Measurements from ENCODE around the gene NCAM1. TPM values are rescaled to one million over a fixed set of nuclear protein-coding genes. Genes with fewer than 3 reads are reported as not detected.

Gene NCAM1
- total and polyA plus RNA-seq, 9 of the 15 experiments (the other 6 are each of a cell fraction or from before 2014, with no cell fraction given) = 0.09 to 0.23 TPM; not detected in 7

DNA sequence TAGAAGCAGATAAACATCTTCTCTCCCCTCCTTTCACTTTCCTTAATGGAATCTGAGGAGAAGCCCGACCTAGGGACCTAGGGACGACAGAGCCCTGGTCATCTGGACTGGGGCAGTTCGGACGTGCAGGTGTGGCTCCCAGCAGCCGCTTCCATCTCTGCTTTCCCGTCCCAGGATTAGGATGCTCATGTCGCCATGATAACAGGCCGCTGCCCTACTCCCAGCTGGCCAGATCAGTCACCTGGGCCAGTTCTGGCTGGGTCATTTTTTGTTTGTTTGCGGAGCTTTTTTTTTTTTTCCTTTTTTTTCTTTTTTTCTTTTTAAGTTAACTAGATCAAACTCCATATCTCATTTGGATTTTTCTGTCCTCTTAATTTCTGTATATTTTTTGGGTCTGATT is 186.9 kb downstream of the NCAM1 start:
- H3K36me3 ChIP-seq (ENCODE audit: control insufficient read depth, insufficient read depth, low read length) = no peaks in the 10 kb centered on the region
- TF ChIP-seq, protein P1, sequence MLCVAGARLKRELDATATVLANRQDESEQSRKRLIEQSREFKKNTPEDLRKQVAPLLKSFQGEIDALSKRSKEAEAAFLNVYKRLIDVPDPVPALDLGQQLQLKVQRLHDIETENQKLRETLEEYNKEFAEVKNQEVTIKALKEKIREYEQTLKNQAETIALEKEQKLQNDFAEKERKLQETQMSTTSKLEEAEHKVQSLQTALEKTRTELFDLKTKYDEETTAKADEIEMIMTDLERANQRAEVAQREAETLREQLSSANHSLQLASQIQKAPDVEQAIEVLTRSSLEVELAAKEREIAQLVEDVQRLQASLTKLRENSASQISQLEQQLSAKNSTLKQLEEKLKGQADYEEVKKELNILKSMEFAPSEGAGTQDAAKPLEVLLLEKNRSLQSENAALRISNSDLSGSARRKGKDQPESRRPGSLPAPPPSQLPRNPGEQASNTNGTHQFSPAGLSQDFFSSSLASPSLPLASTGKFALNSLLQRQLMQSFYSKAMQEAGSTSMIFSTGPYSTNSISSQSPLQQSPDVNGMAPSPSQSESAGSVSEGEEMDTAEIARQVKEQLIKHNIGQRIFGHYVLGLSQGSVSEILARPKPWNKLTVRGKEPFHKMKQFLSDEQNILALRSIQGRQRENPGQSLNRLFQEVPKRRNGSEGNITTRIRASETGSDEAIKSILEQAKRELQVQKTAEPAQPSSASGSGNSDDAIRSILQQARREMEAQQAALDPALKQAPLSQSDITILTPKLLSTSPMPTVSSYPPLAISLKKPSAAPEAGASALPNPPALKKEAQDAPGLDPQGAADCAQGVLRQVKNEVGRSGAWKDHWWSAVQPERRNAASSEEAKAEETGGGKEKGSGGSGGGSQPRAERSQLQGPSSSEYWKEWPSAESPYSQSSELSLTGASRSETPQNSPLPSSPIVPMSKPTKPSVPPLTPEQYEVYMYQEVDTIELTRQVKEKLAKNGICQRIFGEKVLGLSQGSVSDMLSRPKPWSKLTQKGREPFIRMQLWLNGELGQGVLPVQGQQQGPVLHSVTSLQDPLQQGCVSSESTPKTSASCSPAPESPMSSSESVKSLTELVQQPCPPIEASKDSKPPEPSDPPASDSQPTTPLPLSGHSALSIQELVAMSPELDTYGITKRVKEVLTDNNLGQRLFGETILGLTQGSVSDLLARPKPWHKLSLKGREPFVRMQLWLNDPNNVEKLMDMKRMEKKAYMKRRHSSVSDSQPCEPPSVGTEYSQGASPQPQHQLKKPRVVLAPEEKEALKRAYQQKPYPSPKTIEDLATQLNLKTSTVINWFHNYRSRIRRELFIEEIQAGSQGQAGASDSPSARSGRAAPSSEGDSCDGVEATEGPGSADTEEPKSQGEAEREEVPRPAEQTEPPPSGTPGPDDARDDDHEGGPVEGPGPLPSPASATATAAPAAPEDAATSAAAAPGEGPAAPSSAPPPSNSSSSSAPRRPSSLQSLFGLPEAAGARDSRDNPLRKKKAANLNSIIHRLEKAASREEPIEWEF (CRISPR knock-in tag; IDR thresholded peaks at IDR 0.05) = no peak
- no peak for TF ChIP-seq ZNF444 (CRISPR knock-in tag; IDR thresholded peaks at IDR 0.05)
- TF ChIP-seq, protein P2, sequence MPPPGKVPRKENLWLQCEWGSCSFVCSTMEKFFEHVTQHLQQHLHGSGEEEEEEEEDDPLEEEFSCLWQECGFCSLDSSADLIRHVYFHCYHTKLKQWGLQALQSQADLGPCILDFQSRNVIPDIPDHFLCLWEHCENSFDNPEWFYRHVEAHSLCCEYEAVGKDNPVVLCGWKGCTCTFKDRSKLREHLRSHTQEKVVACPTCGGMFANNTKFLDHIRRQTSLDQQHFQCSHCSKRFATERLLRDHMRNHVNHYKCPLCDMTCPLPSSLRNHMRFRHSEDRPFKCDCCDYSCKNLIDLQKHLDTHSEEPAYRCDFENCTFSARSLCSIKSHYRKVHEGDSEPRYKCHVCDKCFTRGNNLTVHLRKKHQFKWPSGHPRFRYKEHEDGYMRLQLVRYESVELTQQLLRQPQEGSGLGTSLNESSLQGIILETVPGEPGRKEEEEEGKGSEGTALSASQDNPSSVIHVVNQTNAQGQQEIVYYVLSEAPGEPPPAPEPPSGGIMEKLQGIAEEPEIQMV (tag; conservative IDR thresholded peaks at IDR 0.05; ENCODE audit: low read depth) = no peak
- no peak for TF ChIP-seq NFE2L1 (tag; IDR thresholded peaks at IDR 0.05; ENCODE audit: borderline replicate concordance, low read depth)
- TF ChIP-seq TAF15 (IDR thresholded peaks at IDR 0.05; ENCODE audit: low read depth, low read length) = no peak
- TF ChIP-seq SMAD3 (CRISPR knock-in tag; conservative IDR thresholded peaks at IDR 0.05) = no peak
- no peak for TF ChIP-seq STAT5B (CRISPR knock-in tag; IDR thresholded peaks at IDR 0.05)
- no peak for TF ChIP-seq SMARCB1 (IDR thresholded peaks at IDR 0.05; ENCODE audit: insufficient read length, low read depth)
- no peak for TF ChIP-seq ZNF76 (CRISPR knock-in tag; IDR thresholded peaks at IDR 0.05; ENCODE audit: borderline replicate concordance)
- TF ChIP-seq ARID1B (IDR thresholded peaks at IDR 0.05) = no peak
- TF ChIP-seq ZNF785 (CRISPR knock-in tag; IDR thresholded peaks at IDR 0.05) = no peak
- no peak overlapping the region for H2AFZ ChIP-seq (ENCODE audit: low read depth, low read length)
- 8% methylated on average over 9 of the region's 9 CpGs for WGBS (ENCODE audit: insufficient coverage, low coverage, missing lambda C conversion rate)
- H3K4me1 ChIP-seq (replicated peaks in 1 of 2; ENCODE audit: control insufficient read depth in 2 of 2, insufficient read depth in 2 of 2, low read length in 2 of 2) = no peaks in the 10 kb centered on the region
- in situ Hi-C loops (cut with MboI) (no loop called here), intact Hi-C loops (cut with micrococcal nuclease) (no loop called here)
- BruUV-seq (replicated peaks) = no TSS peak
- no peak overlapping the region for H3K9ac ChIP-seq (ENCODE audit: insufficient read depth in 1 of 2, low read depth in 2 of 2, low read length in 2 of 2)
- FAIRE-seq = no peak
- no peak for DNase-seq (ENCODE audit: extremely low read depth in 1 of 4, low spot score in 3 of 4)
- H3K27me3 ChIP-seq (ENCODE audit: control insufficient read depth in 2 of 2, insufficient read depth in 2 of 2, low read length in 2 of 2) = peaks cover 0 to 6% of the 10 kb centered on the region in 2 experiments; a peak in 2 of 5 replicates
- no peaks in the 10 kb centered on the region for H4K20me1 ChIP-seq (replicated peaks; ENCODE audit: control insufficient read depth, insufficient read depth, low read length)
- H3K4me3 ChIP-seq = no peak overlapping the region
- ATAC-seq = no peak
- no peaks in the 10 kb centered on the region for H3K9me3 ChIP-seq (replicated peaks; ENCODE audit: control insufficient read depth, insufficient read depth, low read depth, low read length)
- H3K79me2 ChIP-seq (ENCODE audit: control insufficient read depth, insufficient read depth, low read length) = no peaks in the 10 kb centered on the region
- H3K9me1 ChIP-seq (ENCODE audit: control insufficient read depth, insufficient read depth, low read length) = no peaks in the 10 kb centered on the region
- H3K4me2 ChIP-seq (ENCODE audit: insufficient read depth, low read length) = no peak overlapping the region
- ChIA-PET POLR2A (interaction anchor here (2.1 kb wide), 1 partner anchor 20 kb away, joined by 7 read pairs; no protein-coding TSS in a partner anchor), CTCF (ENCODE audit: low intra/inter-chr PET ratio) (no interaction called here)
- H3K27ac ChIP-seq (ENCODE audit: extremely low read depth, low read depth, low read length) = no peak overlapping the region

Measured in K562 (cell line).